Lower lobe of right lung (tissue), 2 donors: Measurements from ENCODE around the gene IRS2. TPM values are rescaled to one million over a fixed set of nuclear protein-coding genes. Genes with fewer than 3 reads are reported as not detected.

Source experiments
- ATAC-seq, 2 donors: fragments of 200-7000 bp; cut with Tn5 transposase; one replicate each; pipeline ENCODE4 v1.9.1; 2020 to 2022; ENCODE audit warnings: mild to moderate bottlenecking in 2 of 2, moderate library complexity in 2 of 2
- DNase-seq: peaks from one replicate; pipeline ENCODE4 v3.0.0-alpha.2; 2020
- H3K27ac ChIP-seq: fragments of 200-600 bp; one replicate; pipeline ENCODE4 v1.8.0; 2022
- H3K27me3 ChIP-seq: fragments of 200-600 bp; one replicate; pipeline ENCODE4 v1.8.0; 2022; ENCODE audit warnings: low read depth
- H3K36me3 ChIP-seq: fragments of 200-600 bp; one replicate; pipeline ENCODE4 v1.8.0; 2022; ENCODE audit warnings: mild to moderate bottlenecking
- H3K4me1 ChIP-seq: fragments of 200-600 bp; one replicate; pipeline ENCODE4 v1.8.0; 2022
- H3K4me3 ChIP-seq: fragments of 200-600 bp; one replicate; pipeline ENCODE4 v1.8.0; 2022; ENCODE audit warnings: mild to moderate bottlenecking
- H3K9me3 ChIP-seq: fragments of 200-600 bp; one replicate; pipeline ENCODE4 v1.8.0; 2022
- CTCF ChIP-seq: fragments of 200-600 bp; IDR thresholded peaks from one replicate; pipeline ENCODE4 v1.8.0; 2022; ENCODE audit warnings: antibody characterized with exemption, mild to moderate bottlenecking
- intact Hi-C: fragments of 100-400 bp; cut with DNase I; formaldehyde crosslinking; loops from one replicate; pipeline ENCODE4 v1.11.0; 2022
- total RNA-seq: library from RNA; stranded (reverse); fragmentation: NEBNext Ultra II Directional; extraction: Animal tissue kit (Norgen Biotek cat#: 25700); gene quantifications from one replicate; pipeline ENCODE4 v1.2.1, GENCODE V29; 2021
- donor health status: DM: no; HTN: yes; CAD: no; lungs with severe emphysema.

The IRS2 gene
- total RNA-seq, 1 donor from 2014 or later, result 34.0 TPM

GRCh38 chr13:109821103-109821502, 34.7 kb upstream of the IRS2 start:
- H3K27me3 ChIP-seq, result peaks cover 4% of the 10 kb centered on the region
- ATAC-seq (no peak), DNase-seq (no peak)
- no peaks in the 10 kb centered on the region for H3K36me3 ChIP-seq
- no peak overlapping the region for H3K27ac ChIP-seq
- no peaks in the 10 kb centered on the region for H3K4me1 ChIP-seq
- no peaks in the 10 kb centered on the region for H3K9me3 ChIP-seq
- intact Hi-C loops, result no loop called here
- no peak for TF ChIP-seq CTCF
- H3K4me3 ChIP-seq, result no peak overlapping the region

GRCh38 chr13:109819874-109820273, 33.5 kb upstream of the IRS2 start:
- no peaks in the 10 kb centered on the region for H3K36me3 ChIP-seq
- TF ChIP-seq CTCF, result no peak
- no peaks in the 10 kb centered on the region for H3K9me3 ChIP-seq
- H3K4me3 ChIP-seq, result no peak overlapping the region
- ATAC-seq, result peak; percentile 52 to 59
- peaks cover 4% of the 10 kb centered on the region for H3K27me3 ChIP-seq
- H3K4me1 ChIP-seq, result no peaks in the 10 kb centered on the region
- DNase-seq, result no peak
- intact Hi-C loops, result no loop called here
- no peak overlapping the region for H3K27ac ChIP-seq

- Histone ChIP-seq H3K4me3 (no peak overlapping the region), H3K36me3 (no peaks in the 10 kb centered on the region), H3K4me1 (no peaks in the 10 kb centered on the region), H3K27ac (no peak overlapping the region), H3K9me3 (no peaks in the 10 kb centered on the region), H3K27me3 (peaks cover 4% of the 10 kb centered on the region)
- no peak for ATAC-seq
- DNase-seq, result no peak
- intact Hi-C loops, result no loop called here
- no peak for TF ChIP-seq CTCF
Observed at GRCh38 chr13:109818886-109819285, 32.5 kb upstream of the IRS2 start.

- no peak overlapping the region for H3K4me3 ChIP-seq
- peaks cover 4% of the 10 kb centered on the region for H3K27me3 ChIP-seq
- TF ChIP-seq CTCF, result no peak
- intact Hi-C loops, result no loop called here
- no peaks in the 10 kb centered on the region for H3K4me1 ChIP-seq
- ATAC-seq, result no peak
- H3K27ac ChIP-seq, result no peak overlapping the region
- no peaks in the 10 kb centered on the region for H3K9me3 ChIP-seq
- no peak for DNase-seq
- no peaks in the 10 kb centered on the region for H3K36me3 ChIP-seq
Observed at GRCh38 chr13:109817591-109818535, 31.5 kb upstream of the IRS2 start.

GRCh38 chr13:109816808-109817203, 30.4 kb upstream of the IRS2 start:
- TF ChIP-seq CTCF, result no peak
- Histone ChIP-seq H3K4me1 (no peaks in the 10 kb centered on the region), H3K27ac (no peak overlapping the region), H3K4me3 (no peak overlapping the region), H3K9me3 (no peaks in the 10 kb centered on the region), H3K36me3 (no peaks in the 10 kb centered on the region), H3K27me3 (peaks cover 4% of the 10 kb centered on the region)
- DNase-seq (no peak), ATAC-seq (no peak)
- intact Hi-C loops, result no loop called here
